K562 (cell line): ENCODE results near the gene PACSIN1. TPM values are rescaled to one million over a fixed set of nuclear protein-coding genes. Genes with fewer than 3 reads are reported as not detected.

Experiments used
- CBFB ChIP-seq: sonication (generic); formaldehyde crosslinking; IDR thresholded peaks from 2 replicates; pipeline ENCODE4 v1.4.0; 2020; ENCODE audit warnings: mild to moderate bottlenecking, missing genetic modification reagents
- EP300 ChIP-seq: IDR thresholded peaks from 2 replicates; pipeline ENCODE4 v1.6.1; 2012; ENCODE audit warnings: low read length, improper control_type of control experiment
- ILF3 ChIP-seq: fragments of 450-650 bp; IDR thresholded peaks from 2 replicates; pipeline ENCODE4 v1.6.1; 2018; ENCODE audit warnings: antibody characterized with exemption, mild to moderate bottlenecking, moderate library complexity, borderline replicate concordance
- MAZ ChIP-seq, 2 experiments: fragments of 450-650 bp in 1 of 2; sonication (generic) in 1 of 2; formaldehyde crosslinking; IDR thresholded peaks in 1 of 2; conservative IDR thresholded peaks in 1 of 2; 2 replicates each; pipeline versions ENCODE4 v1.4.0 to v1.5.0; 2020; ENCODE audit warnings: mild to moderate bottlenecking in 1 of 2, missing genetic modification reagents in 1 of 2
- SMARCA4 ChIP-seq: fragments of 450-650 bp; IDR thresholded peaks from 2 replicates; pipeline ENCODE4 v1.6.1; 2016
- ZNF197 ChIP-seq: fragments of 200-800 bp; sonication (Bioruptor generic); IDR thresholded peaks from 2 replicates; pipeline ENCODE4 v1.6.1; 2016; ENCODE audit warnings: low read depth, missing genetic modification characterization, missing compliant biosample characterization
- ZNF311 ChIP-seq: fragments of 250-450 bp; sonication (Bioruptor Pico); IDR thresholded peaks from 2 replicates; pipeline ENCODE4 v1.4.0; 2020; ENCODE audit warnings: mild to moderate bottlenecking, moderate library complexity
- ZZZ3 ChIP-seq: fragments of 450-650 bp; IDR thresholded peaks from 2 replicates; pipeline ENCODE4 v1.6.1; 2016; ENCODE audit warnings: antibody characterized with exemption, mild to moderate bottlenecking, moderate library complexity
- polyA plus RNA-seq, 8 experiments: library from polyadenylated mRNA; depleted of rRNA in 4 of 8; stranded (reverse) in 5 of 8; unstranded in 3 of 8; fragments of >200 nt; fragmentation: Nextera tagmentation in 2 of 8; fragmentation: Illumina TruSeq in 1 of 8; extraction: Ambion mirVana in 2 of 8; extraction: Trizol in 1 of 8; gene quantifications; 2 replicates each; pipeline versions ENCODE4 v1.2.1 to v1.2.3, GENCODE V29; 2011 to 2014; ENCODE audit warnings: inconsistent platforms in 1 of 8, missing spikeins in 1 of 8
- total RNA-seq, 7 experiments: library from RNA; depleted of rRNA in 6 of 7; stranded (reverse); fragments of >200 nt in 6 of 7; fragmentation: Illumina TruSeq in 2 of 7; extraction: Trizol in 2 of 7; gene quantifications; 2 replicates each; pipeline versions ENCODE4 v1.2.1 to v1.2.3, GENCODE V29; 2011 to 2021; ENCODE audit warnings: low replicate concordance in 1 of 7
- TF ChIP-seq, protein P1 (sequence below): fragments of 450-650 bp; IDR thresholded peaks from 2 replicates; pipeline ENCODE4 v1.6.1; 2016; ENCODE audit warnings: mild to moderate bottlenecking, moderate library complexity
- TF ChIP-seq, protein P2 (sequence below): fragments of 250-450 bp; sonication (Bioruptor Pico); IDR thresholded peaks from 2 replicates; pipeline ENCODE4 v1.5.0; 2021
- TF ChIP-seq, protein P3 (sequence below): fragments of 250-450 bp; sonication (Bioruptor Pico); IDR thresholded peaks from 2 replicates; pipeline ENCODE4 v1.5.0; 2021; ENCODE audit warnings: mild to moderate bottlenecking, borderline replicate concordance

PACSIN1 gene
- total and polyA plus RNA-seq, 9 of the 15 experiments (the other 6 are each of a cell fraction or from before 2014, with no cell fraction given): 0.01 to 1.7 (median 0.45) TPM

DNA sequence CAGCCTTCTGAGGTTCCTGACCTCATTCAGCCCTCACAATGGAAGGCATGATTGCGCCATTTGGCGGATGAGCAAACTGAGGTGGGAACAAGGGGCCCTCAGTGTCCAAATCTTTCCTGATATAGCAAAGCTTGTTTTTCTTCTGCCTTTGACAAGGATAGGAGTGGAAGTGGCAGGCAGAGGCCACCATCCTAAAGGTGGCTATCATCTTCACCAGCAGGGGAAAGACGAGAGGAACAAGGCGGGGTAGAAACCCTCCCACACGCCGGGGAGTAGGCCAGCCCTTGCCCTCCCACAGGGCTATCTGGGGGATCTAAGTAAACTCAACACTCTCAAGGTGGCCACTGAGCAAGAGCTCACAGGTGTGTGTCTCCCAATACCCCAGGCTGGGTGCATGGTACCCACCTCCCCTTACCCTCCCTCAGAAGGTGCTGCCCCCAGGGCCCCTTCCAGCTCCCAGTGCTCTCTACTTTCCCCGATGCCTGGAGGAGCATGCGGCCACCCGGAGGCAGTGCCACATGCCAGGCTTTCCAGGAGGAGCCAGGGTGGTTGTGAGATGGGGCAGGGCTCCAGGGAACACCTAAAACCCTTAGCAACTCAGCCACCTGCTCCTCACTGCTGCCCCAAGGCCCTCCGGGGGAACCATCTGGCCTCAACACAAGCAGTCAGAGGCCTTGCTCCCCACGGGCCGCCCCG, 79.0 kb downstream of the PACSIN1 start (continued):
- TF ChIP-seq, protein P1, sequence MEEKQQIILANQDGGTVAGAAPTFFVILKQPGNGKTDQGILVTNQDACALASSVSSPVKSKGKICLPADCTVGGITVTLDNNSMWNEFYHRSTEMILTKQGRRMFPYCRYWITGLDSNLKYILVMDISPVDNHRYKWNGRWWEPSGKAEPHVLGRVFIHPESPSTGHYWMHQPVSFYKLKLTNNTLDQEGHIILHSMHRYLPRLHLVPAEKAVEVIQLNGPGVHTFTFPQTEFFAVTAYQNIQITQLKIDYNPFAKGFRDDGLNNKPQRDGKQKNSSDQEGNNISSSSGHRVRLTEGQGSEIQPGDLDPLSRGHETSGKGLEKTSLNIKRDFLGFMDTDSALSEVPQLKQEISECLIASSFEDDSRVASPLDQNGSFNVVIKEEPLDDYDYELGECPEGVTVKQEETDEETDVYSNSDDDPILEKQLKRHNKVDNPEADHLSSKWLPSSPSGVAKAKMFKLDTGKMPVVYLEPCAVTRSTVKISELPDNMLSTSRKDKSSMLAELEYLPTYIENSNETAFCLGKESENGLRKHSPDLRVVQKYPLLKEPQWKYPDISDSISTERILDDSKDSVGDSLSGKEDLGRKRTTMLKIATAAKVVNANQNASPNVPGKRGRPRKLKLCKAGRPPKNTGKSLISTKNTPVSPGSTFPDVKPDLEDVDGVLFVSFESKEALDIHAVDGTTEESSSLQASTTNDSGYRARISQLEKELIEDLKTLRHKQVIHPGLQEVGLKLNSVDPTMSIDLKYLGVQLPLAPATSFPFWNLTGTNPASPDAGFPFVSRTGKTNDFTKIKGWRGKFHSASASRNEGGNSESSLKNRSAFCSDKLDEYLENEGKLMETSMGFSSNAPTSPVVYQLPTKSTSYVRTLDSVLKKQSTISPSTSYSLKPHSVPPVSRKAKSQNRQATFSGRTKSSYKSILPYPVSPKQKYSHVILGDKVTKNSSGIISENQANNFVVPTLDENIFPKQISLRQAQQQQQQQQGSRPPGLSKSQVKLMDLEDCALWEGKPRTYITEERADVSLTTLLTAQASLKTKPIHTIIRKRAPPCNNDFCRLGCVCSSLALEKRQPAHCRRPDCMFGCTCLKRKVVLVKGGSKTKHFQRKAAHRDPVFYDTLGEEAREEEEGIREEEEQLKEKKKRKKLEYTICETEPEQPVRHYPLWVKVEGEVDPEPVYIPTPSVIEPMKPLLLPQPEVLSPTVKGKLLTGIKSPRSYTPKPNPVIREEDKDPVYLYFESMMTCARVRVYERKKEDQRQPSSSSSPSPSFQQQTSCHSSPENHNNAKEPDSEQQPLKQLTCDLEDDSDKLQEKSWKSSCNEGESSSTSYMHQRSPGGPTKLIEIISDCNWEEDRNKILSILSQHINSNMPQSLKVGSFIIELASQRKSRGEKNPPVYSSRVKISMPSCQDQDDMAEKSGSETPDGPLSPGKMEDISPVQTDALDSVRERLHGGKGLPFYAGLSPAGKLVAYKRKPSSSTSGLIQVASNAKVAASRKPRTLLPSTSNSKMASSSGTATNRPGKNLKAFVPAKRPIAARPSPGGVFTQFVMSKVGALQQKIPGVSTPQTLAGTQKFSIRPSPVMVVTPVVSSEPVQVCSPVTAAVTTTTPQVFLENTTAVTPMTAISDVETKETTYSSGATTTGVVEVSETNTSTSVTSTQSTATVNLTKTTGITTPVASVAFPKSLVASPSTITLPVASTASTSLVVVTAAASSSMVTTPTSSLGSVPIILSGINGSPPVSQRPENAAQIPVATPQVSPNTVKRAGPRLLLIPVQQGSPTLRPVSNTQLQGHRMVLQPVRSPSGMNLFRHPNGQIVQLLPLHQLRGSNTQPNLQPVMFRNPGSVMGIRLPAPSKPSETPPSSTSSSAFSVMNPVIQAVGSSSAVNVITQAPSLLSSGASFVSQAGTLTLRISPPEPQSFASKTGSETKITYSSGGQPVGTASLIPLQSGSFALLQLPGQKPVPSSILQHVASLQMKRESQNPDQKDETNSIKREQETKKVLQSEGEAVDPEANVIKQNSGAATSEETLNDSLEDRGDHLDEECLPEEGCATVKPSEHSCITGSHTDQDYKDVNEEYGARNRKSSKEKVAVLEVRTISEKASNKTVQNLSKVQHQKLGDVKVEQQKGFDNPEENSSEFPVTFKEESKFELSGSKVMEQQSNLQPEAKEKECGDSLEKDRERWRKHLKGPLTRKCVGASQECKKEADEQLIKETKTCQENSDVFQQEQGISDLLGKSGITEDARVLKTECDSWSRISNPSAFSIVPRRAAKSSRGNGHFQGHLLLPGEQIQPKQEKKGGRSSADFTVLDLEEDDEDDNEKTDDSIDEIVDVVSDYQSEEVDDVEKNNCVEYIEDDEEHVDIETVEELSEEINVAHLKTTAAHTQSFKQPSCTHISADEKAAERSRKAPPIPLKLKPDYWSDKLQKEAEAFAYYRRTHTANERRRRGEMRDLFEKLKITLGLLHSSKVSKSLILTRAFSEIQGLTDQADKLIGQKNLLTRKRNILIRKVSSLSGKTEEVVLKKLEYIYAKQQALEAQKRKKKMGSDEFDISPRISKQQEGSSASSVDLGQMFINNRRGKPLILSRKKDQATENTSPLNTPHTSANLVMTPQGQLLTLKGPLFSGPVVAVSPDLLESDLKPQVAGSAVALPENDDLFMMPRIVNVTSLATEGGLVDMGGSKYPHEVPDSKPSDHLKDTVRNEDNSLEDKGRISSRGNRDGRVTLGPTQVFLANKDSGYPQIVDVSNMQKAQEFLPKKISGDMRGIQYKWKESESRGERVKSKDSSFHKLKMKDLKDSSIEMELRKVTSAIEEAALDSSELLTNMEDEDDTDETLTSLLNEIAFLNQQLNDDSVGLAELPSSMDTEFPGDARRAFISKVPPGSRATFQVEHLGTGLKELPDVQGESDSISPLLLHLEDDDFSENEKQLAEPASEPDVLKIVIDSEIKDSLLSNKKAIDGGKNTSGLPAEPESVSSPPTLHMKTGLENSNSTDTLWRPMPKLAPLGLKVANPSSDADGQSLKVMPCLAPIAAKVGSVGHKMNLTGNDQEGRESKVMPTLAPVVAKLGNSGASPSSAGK: no peak
- TF ChIP-seq ZNF197 (CRISPR knock-in tag): no peak
- TF ChIP-seq MAZ (CRISPR knock-in tag; conservative IDR thresholded peaks at IDR 0.05 in 1 of 2, IDR thresholded peaks at IDR 0.05 in 1 of 2): peak in 1 of 2 experiments; percentile 55; a peak in 1 of 4 replicates
- no peak for TF ChIP-seq ZZZ3
- peak; percentile 45; the same call in 1 of the 2 replicates for TF ChIP-seq CBFB (CRISPR knock-in tag)
- peak; percentile 71 for TF ChIP-seq SMARCA4
- TF ChIP-seq, protein P2, sequence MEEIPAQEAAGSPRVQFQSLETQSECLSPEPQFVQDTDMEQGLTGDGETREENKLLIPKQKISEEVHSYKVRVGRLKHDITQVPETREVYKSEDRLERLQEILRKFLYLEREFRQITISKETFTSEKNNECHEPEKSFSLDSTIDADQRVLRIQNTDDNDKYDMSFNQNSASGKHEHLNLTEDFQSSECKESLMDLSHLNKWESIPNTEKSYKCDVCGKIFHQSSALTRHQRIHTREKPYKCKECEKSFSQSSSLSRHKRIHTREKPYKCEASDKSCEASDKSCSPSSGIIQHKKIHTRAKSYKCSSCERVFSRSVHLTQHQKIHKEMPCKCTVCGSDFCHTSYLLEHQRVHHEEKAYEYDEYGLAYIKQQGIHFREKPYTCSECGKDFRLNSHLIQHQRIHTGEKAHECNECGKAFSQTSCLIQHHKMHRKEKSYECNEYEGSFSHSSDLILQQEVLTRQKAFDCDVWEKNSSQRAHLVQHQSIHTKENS (CRISPR knock-in tag): no peak
- no peak for TF ChIP-seq ZNF311 (CRISPR knock-in tag)
- TF ChIP-seq ILF3: no peak
- peak; percentile 57; the same call in 1 of the 2 replicates for TF ChIP-seq EP300
- TF ChIP-seq, protein P3, sequence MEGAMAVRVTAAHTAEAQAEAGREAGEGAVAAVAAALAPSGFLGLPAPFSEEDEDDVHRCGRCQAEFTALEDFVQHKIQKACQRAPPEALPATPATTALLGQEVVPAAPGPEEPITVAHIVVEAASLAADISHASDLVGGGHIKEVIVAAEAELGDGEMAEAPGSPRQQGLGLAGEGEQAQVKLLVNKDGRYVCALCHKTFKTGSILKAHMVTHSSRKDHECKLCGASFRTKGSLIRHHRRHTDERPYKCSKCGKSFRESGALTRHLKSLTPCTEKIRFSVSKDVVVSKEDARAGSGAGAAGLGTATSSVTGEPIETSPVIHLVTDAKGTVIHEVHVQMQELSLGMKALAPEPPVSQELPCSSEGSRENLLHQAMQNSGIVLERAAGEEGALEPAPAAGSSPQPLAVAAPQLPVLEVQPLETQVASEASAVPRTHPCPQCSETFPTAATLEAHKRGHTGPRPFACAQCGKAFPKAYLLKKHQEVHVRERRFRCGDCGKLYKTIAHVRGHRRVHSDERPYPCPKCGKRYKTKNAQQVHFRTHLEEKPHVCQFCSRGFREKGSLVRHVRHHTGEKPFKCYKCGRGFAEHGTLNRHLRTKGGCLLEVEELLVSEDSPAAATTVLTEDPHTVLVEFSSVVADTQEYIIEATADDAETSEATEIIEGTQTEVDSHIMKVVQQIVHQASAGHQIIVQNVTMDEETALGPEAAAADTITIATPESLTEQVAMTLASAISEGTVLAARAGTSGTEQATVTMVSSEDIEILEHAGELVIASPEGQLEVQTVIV (CRISPR knock-in tag): no peak
